Peyer's patch (tissue), 4 donors: ENCODE data around the gene MAN2A1.

Experiments used
- POLR2A ChIP-seq, 2 donors: fragments of 450-650 bp; IDR thresholded peaks; one replicate each; pipeline ENCODE4 v1.5.1; 2017; ENCODE audit warnings: antibody characterized with exemption in 2 of 2, mild to moderate bottlenecking in 2 of 2, moderate library complexity in 2 of 2
- TF ChIP-seq, protein P1 (sequence below), 6 experiments: fragments of 450-650 bp in 4 of 6; fragments of 200-600 bp in 2 of 6; sonication (generic) in 1 of 6; IDR thresholded peaks; one replicate each; pipeline ENCODE4 v1.5.1; 2017 to 2019; ENCODE audit warnings: antibody characterized with exemption in 6 of 6, mild to moderate bottlenecking in 3 of 6, moderate library complexity in 1 of 6

GRCh38 chr5:109689740-109690241 lies at the start of gene MAN2A1:
- TF ChIP-seq, protein P1, sequence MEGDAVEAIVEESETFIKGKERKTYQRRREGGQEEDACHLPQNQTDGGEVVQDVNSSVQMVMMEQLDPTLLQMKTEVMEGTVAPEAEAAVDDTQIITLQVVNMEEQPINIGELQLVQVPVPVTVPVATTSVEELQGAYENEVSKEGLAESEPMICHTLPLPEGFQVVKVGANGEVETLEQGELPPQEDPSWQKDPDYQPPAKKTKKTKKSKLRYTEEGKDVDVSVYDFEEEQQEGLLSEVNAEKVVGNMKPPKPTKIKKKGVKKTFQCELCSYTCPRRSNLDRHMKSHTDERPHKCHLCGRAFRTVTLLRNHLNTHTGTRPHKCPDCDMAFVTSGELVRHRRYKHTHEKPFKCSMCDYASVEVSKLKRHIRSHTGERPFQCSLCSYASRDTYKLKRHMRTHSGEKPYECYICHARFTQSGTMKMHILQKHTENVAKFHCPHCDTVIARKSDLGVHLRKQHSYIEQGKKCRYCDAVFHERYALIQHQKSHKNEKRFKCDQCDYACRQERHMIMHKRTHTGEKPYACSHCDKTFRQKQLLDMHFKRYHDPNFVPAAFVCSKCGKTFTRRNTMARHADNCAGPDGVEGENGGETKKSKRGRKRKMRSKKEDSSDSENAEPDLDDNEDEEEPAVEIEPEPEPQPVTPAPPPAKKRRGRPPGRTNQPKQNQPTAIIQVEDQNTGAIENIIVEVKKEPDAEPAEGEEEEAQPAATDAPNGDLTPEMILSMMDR (IDR thresholded peaks at IDR 0.05): peak in 1 of 6 experiments; percentile 20
- peak; percentile 67 to 69 for TF ChIP-seq POLR2A (IDR thresholded peaks at IDR 0.05)
